ENCODE measurements around the gene TNS2. TPM values are rescaled to one million over a fixed set of nuclear protein-coding genes. Genes with fewer than 3 reads are reported as not detected.

Gene TNS2
- polyA plus RNA-seq, 1 of the 3 experiments (the other 2 are of a cell fraction): 50.0 TPM

DNA sequence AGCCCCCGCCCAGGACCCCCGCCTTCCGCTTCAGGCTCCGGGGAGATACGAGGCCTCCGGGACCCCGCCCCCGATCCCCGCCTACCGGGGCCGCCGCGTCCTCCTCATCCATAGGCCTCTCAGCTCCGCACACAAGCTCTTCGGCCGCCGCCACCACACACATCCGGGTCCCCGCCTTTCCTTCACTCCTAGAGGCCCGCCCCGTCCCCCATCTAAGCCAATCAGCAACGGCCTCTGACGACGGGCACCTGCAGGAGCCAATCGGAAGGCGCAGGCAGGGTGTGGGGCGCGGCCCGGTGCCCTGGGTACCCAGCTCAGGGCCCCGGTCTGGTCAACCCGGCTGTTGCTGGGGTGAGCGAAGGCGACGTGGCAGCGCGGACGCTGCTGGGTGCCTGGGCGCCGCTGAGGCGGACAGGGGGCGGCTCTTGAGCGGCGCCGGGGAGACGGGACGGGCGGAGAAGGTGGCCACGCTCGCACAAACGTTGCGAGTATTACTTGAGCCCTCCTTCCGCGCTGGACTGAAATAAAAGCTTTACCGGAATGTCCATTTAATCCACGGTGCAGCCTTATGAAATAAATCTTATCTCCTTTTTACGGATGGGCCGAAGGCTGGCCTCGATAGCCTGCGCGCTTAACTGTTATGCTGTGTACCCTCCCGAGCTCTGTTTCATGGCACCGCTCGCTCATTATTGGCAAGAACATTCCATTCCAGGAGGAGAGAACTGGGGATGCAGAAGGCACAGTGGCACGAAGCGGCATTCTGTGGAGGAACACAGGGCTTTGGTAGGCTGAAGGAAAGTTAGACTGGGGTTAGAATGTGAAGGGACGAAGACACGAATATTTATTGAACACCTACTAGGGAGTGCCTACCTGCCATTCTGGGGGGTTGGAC, 29.6 kb downstream of the TNS2 start, which contains the start of gene SPRYD3:
Gene SPRYD3 (minus strand): TSS at position 165 of the 892 bp plus-strand sequence. CDS start 57 bp downstream, at position 108.
- Histone ChIP-seq H4K20me1 (ENCODE audit: insufficient read depth) (no peaks in the 10 kb centered on the region), H3K9me3 (no peaks in the 10 kb centered on the region), H3K79me2 (ENCODE audit: insufficient read depth) (peaks cover 35% of the 10 kb centered on the region), H3K4me1 (ENCODE audit: control insufficient read depth in 1 of 2, insufficient read depth in 2 of 2, low read depth in 1 of 2, low read length in 1 of 2) (peaks cover 7 to 14% of the 10 kb centered on the region in 2 experiments; a peak in 2 of 4 replicates), H3K9ac (peak within 1 kb of the TSS; percentile 83), H2AFZ (ENCODE audit: low read depth) (peak within 1 kb of the TSS; percentile 68), H3K27ac (ENCODE audit: low read depth in 2 of 2, low read length in 1 of 2) (peak within 1 kb of the TSS; percentile 94 to 96), H3K27me3 (ENCODE audit: insufficient read depth) (no peaks in the 10 kb centered on the region), H3K36me3 (replicated peaks in 1 of 2; ENCODE audit: control insufficient read depth in 1 of 2, insufficient read depth in 2 of 2, low read length in 1 of 2) (peaks cover 15 to 20% of the 10 kb centered on the region in 2 experiments), H3K9me2 (no peaks in the 10 kb centered on the region), H3K4me2 (peak within 1 kb of the TSS; percentile 99), H3F3A (replicated peaks; ENCODE audit: insufficient read depth) (peaks cover 24% of the 10 kb centered on the region), H3K4me3 (ENCODE audit: low read depth in 2 of 2, low read length in 1 of 2) (peak within 1 kb of the TSS; percentile 55 to 72)
- CTCF ChIA-PET: interaction anchor here (0.6 to 8.8 kb wide), 11 partner anchors 11 to 172 kb away, joined by 3 to 130 read pairs (median 5); partner anchors contain the start of gene IGFBP6
- 6% methylated on average over 36 of the region's 67 CpGs for WGBS (ENCODE audit: low lambda C conversion rate)
- DNase-seq: peak; percentile 100
- POLR2A ChIA-PET: interaction anchor here (0.5 to 2.0 kb wide), 11 partner anchors 10 to 101 kb away, joined by 3 to 10 read pairs (median 4); partner anchors contain the start of genes CSAD, IGFBP6, SOAT2 and ZNF740
- TF ChIP-seq, protein P1, sequence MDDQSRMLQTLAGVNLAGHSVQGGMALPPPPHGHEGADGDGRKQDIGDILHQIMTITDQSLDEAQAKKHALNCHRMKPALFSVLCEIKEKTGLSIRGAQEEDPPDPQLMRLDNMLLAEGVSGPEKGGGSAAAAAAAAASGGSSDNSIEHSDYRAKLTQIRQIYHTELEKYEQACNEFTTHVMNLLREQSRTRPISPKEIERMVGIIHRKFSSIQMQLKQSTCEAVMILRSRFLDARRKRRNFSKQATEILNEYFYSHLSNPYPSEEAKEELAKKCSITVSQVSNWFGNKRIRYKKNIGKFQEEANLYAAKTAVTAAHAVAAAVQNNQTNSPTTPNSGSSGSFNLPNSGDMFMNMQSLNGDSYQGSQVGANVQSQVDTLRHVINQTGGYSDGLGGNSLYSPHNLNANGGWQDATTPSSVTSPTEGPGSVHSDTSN (IDR thresholded peaks at IDR 0.05): peak; percentile 100
- TF ChIP-seq, protein P2, sequence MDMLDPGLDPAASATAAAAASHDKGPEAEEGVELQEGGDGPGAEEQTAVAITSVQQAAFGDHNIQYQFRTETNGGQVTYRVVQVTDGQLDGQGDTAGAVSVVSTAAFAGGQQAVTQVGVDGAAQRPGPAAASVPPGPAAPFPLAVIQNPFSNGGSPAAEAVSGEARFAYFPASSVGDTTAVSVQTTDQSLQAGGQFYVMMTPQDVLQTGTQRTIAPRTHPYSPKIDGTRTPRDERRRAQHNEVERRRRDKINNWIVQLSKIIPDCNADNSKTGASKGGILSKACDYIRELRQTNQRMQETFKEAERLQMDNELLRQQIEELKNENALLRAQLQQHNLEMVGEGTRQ (IDR thresholded peaks at IDR 0.05; ENCODE audit: borderline replicate concordance, low read depth, low read length): no peak
- TF ChIP-seq RCOR1 (IDR thresholded peaks at IDR 0.05; ENCODE audit: low read length) (no peak; the same call in 1 of the 2 replicates), ELF1 (IDR thresholded peaks at IDR 0.05) (peak; percentile 73), NFIC (IDR thresholded peaks at IDR 0.05; ENCODE audit: borderline replicate concordance) (no peak), TAF1 (IDR thresholded peaks at IDR 0.05; ENCODE audit: borderline replicate concordance, low read depth, low read length) (peak; percentile 68; the same call in 1 of the 2 replicates), EP300 (IDR thresholded peaks at IDR 0.05; ENCODE audit: borderline replicate concordance in 1 of 2, low read depth in 1 of 2, low read length in 1 of 2) (no peak; a peak in 1 of 4 replicates), NRF1 (IDR thresholded peaks at IDR 0.05; ENCODE audit: low read depth, low read length) (no peak), TEAD4 (IDR thresholded peaks at IDR 0.05; ENCODE audit: borderline replicate concordance, insufficient read depth) (0 out of 2 replicates have a peak, but pooled peaks have one; percentile 6), SMC3 (IDR thresholded peaks at IDR 0.05; ENCODE audit: low read depth, low read length) (no peak), MXI1 (IDR thresholded peaks at IDR 0.05; ENCODE audit: low read depth, low read length) (no peak; the same call in 1 of the 2 replicates), TCF12 (IDR thresholded peaks at IDR 0.05) (no peak; the same call in 1 of the 2 replicates), FOXM1 (IDR thresholded peaks at IDR 0.05; ENCODE audit: low read depth) (no peak), GATA2 (CRISPR knock-in tag; IDR thresholded peaks at IDR 0.05) (no peak), RXRA (IDR thresholded peaks at IDR 0.05; ENCODE audit: borderline replicate concordance, low read depth) (0 out of 2 replicates have a peak, but pooled peaks have one; percentile 17), GABPA (IDR thresholded peaks at IDR 0.05; ENCODE audit: low read depth) (peak; percentile 54), CHD2 (IDR thresholded peaks at IDR 0.05; ENCODE audit: low read length, partially characterized antibody) (peak; percentile 91), RAD21 (IDR thresholded peaks at IDR 0.05; ENCODE audit: low read length) (no peak), RFX5 (IDR thresholded peaks at IDR 0.05; ENCODE audit: low read length) (peak; percentile 86), MEF2A (IDR thresholded peaks at IDR 0.05; ENCODE audit: borderline replicate concordance, low read depth) (no peak), JUND (IDR thresholded peaks at IDR 0.05) (no peak), SIN3A (IDR thresholded peaks at IDR 0.05; ENCODE audit: borderline replicate concordance, low read depth, low read length) (no peak; the same call in 1 of the 2 replicates)
- TF ChIP-seq, protein P3, sequence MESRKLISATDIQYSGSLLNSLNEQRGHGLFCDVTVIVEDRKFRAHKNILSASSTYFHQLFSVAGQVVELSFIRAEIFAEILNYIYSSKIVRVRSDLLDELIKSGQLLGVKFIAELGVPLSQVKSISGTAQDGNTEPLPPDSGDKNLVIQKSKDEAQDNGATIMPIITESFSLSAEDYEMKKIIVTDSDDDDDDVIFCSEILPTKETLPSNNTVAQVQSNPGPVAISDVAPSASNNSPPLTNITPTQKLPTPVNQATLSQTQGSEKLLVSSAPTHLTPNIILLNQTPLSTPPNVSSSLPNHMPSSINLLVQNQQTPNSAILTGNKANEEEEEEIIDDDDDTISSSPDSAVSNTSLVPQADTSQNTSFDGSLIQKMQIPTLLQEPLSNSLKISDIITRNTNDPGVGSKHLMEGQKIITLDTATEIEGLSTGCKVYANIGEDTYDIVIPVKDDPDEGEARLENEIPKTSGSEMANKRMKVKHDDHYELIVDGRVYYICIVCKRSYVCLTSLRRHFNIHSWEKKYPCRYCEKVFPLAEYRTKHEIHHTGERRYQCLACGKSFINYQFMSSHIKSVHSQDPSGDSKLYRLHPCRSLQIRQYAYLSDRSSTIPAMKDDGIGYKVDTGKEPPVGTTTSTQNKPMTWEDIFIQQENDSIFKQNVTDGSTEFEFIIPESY (IDR thresholded peaks at IDR 0.05; ENCODE audit: borderline replicate concordance, low read depth): no peak
- TF ChIP-seq, protein P4, sequence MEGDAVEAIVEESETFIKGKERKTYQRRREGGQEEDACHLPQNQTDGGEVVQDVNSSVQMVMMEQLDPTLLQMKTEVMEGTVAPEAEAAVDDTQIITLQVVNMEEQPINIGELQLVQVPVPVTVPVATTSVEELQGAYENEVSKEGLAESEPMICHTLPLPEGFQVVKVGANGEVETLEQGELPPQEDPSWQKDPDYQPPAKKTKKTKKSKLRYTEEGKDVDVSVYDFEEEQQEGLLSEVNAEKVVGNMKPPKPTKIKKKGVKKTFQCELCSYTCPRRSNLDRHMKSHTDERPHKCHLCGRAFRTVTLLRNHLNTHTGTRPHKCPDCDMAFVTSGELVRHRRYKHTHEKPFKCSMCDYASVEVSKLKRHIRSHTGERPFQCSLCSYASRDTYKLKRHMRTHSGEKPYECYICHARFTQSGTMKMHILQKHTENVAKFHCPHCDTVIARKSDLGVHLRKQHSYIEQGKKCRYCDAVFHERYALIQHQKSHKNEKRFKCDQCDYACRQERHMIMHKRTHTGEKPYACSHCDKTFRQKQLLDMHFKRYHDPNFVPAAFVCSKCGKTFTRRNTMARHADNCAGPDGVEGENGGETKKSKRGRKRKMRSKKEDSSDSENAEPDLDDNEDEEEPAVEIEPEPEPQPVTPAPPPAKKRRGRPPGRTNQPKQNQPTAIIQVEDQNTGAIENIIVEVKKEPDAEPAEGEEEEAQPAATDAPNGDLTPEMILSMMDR (IDR thresholded peaks at IDR 0.05): no peak
- TF ChIP-seq, protein P5, sequence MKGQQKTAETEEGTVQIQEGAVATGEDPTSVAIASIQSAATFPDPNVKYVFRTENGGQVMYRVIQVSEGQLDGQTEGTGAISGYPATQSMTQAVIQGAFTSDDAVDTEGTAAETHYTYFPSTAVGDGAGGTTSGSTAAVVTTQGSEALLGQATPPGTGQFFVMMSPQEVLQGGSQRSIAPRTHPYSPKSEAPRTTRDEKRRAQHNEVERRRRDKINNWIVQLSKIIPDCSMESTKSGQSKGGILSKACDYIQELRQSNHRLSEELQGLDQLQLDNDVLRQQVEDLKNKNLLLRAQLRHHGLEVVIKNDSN (IDR thresholded peaks at IDR 0.05; ENCODE audit: borderline replicate concordance, low read depth): no peak
- TF ChIP-seq, protein P6, sequence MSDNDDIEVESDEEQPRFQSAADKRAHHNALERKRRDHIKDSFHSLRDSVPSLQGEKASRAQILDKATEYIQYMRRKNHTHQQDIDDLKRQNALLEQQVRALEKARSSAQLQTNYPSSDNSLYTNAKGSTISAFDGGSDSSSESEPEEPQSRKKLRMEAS (IDR thresholded peaks at IDR 0.05; ENCODE audit: low read depth): peak; percentile 63; the same call in 1 of the 2 replicates

All from SK-N-SH (cell line).